DND-41 (cell line): ENCODE measurements around the gene TPGS2.

ENCODE experiments used
- ATAC-seq: fragments of 200-7000 bp; cut with Tn5 transposase; 3 replicates; pipeline ENCODE4 v1.9.1; 2021; ENCODE audit warnings: low read depth; ENCODE audit not compliant: insufficient read depth
- DNase-seq: peaks from one replicate; pipeline ENCODE4 v3.0.0-alpha.2; 2020
- H2AFZ ChIP-seq: 2 replicates; pipeline ENCODE4 v1.6.0; 2012; ENCODE audit warnings: low read depth, low read length
- H3K27ac ChIP-seq: 2 replicates; pipeline ENCODE4 v1.5.1; 2012; ENCODE audit warnings: low read length, inconsistent platforms
- H3K27me3 ChIP-seq: fragments of 200-600 bp; sonication (generic); 2 replicates; pipeline ENCODE4 v1.6.0; 2012; ENCODE audit warnings: low read length, mild to moderate bottlenecking, inconsistent platforms; ENCODE audit not compliant: insufficient read depth, poor library complexity
- H3K36me3 ChIP-seq: 2 replicates; pipeline ENCODE4 v1.5.1; 2012; ENCODE audit warnings: low read length, inconsistent platforms; ENCODE audit not compliant: insufficient read depth
- H3K4me1 ChIP-seq: 2 replicates; pipeline ENCODE4 v1.5.1; 2012; ENCODE audit warnings: mild to moderate bottlenecking, low read length; ENCODE audit not compliant: insufficient read depth
- H3K4me2 ChIP-seq: 2 replicates; pipeline ENCODE4 v1.6.0; 2012; ENCODE audit warnings: mild to moderate bottlenecking, moderate library complexity, low read length, inconsistent platforms; ENCODE audit not compliant: insufficient read depth
- H3K4me3 ChIP-seq, 2 experiments: fragments of 200-600 bp in 1 of 2; shearing (Covaris generic) in 1 of 2; 2 replicates each; pipeline ENCODE4 v1.5.1; 2012 to 2016; ENCODE audit warnings: inconsistent platforms in 2 of 2, low read length in 2 of 2, mild to moderate bottlenecking in 2 of 2, low read depth in 1 of 2, moderate library complexity in 1 of 2
- H3K79me2 ChIP-seq: 2 replicates; pipeline ENCODE4 v1.6.0; 2012; ENCODE audit warnings: low read length, inconsistent platforms; ENCODE audit not compliant: insufficient read depth
- H3K9ac ChIP-seq: 2 replicates; pipeline ENCODE4 v1.6.0; 2012; ENCODE audit warnings: low read depth, mild to moderate bottlenecking, inconsistent platforms, low read length, moderate library complexity
- H3K9me3 ChIP-seq: 2 replicates; pipeline ENCODE4 v1.5.1; 2012; ENCODE audit warnings: low read length, moderate library complexity, mild to moderate bottlenecking, inconsistent platforms; ENCODE audit not compliant: insufficient read depth, severe bottlenecking
- H4K20me1 ChIP-seq: 2 replicates; pipeline ENCODE4 v1.6.0; 2012; ENCODE audit warnings: low read length; ENCODE audit not compliant: insufficient read depth
- EZH2 ChIP-seq: IDR thresholded peaks from 3 replicates; pipeline ENCODE4 v1.6.1; 2012; ENCODE audit warnings: borderline replicate concordance, low read depth, mild to moderate bottlenecking, moderate library complexity, low read length, inconsistent platforms; ENCODE audit not compliant: severe bottlenecking
- TF ChIP-seq, protein P1 (sequence below): IDR thresholded peaks from 2 replicates; pipeline ENCODE4 v1.5.1; 2012; ENCODE audit warnings: borderline replicate concordance, low read length, moderate library complexity, mild to moderate bottlenecking; ENCODE audit not compliant: poor library complexity, severe bottlenecking; ENCODE audit errors: extremely low read depth

The TPGS2 gene

GRCh38 chr18:36833120-36833519 lies 4.3 kb upstream of the TPGS2 start:
- H3K27me3 ChIP-seq, result no peaks in the 10 kb centered on the region
- no peak overlapping the region for H3K4me3 ChIP-seq
- H3K9ac ChIP-seq, result no peak overlapping the region
- H3K36me3 ChIP-seq, result peaks cover 30% of the 10 kb centered on the region
- no peaks in the 10 kb centered on the region for H3K9me3 ChIP-seq
- TF ChIP-seq EZH2, result no peak
- TF ChIP-seq, protein P1, sequence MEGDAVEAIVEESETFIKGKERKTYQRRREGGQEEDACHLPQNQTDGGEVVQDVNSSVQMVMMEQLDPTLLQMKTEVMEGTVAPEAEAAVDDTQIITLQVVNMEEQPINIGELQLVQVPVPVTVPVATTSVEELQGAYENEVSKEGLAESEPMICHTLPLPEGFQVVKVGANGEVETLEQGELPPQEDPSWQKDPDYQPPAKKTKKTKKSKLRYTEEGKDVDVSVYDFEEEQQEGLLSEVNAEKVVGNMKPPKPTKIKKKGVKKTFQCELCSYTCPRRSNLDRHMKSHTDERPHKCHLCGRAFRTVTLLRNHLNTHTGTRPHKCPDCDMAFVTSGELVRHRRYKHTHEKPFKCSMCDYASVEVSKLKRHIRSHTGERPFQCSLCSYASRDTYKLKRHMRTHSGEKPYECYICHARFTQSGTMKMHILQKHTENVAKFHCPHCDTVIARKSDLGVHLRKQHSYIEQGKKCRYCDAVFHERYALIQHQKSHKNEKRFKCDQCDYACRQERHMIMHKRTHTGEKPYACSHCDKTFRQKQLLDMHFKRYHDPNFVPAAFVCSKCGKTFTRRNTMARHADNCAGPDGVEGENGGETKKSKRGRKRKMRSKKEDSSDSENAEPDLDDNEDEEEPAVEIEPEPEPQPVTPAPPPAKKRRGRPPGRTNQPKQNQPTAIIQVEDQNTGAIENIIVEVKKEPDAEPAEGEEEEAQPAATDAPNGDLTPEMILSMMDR, result no peak
- H3K79me2 ChIP-seq, result peaks cover 32% of the 10 kb centered on the region
- DNase-seq (no peak), ATAC-seq (no peak)
- no peak overlapping the region for H2AFZ ChIP-seq
- no peaks in the 10 kb centered on the region for H4K20me1 ChIP-seq
- peaks cover 25% of the 10 kb centered on the region for H3K4me1 ChIP-seq
- no peak overlapping the region for H3K4me2 ChIP-seq
- H3K27ac ChIP-seq, result no peak overlapping the region

- H3K79me2 ChIP-seq, result peaks cover 52% of the 10 kb centered on the region
- H3K36me3 ChIP-seq, result peaks cover 21% of the 10 kb centered on the region
- peak overlapping the region; percentile 91; the same call in 1 of the 2 replicates for H3K4me2 ChIP-seq
- H3K9me3 ChIP-seq, result no peaks in the 10 kb centered on the region
- H4K20me1 ChIP-seq, result no peaks in the 10 kb centered on the region
- no peak overlapping the region for H3K9ac ChIP-seq
- ATAC-seq (no peak), DNase-seq (no peak)
- no peak overlapping the region for H2AFZ ChIP-seq
- H3K27ac ChIP-seq, result no peak overlapping the region
- no peak overlapping the region for H3K4me3 ChIP-seq
- TF ChIP-seq EZH2, result no peak
- TF ChIP-seq, protein P1, result no peak
- H3K27me3 ChIP-seq, result no peaks in the 10 kb centered on the region
- H3K4me1 ChIP-seq, result peaks cover 41% of the 10 kb centered on the region
These were observed 2.3 kb upstream of the TPGS2 start for GRCh38 chr18:36831139-36831538.

- peaks cover 62% of the 10 kb centered on the region for H3K79me2 ChIP-seq
- no peaks in the 10 kb centered on the region for H4K20me1 ChIP-seq
- ATAC-seq, result no peak
- peaks cover 41% of the 10 kb centered on the region for H3K4me1 ChIP-seq
- H2AFZ ChIP-seq, result peak overlapping the region; percentile 97
- TF ChIP-seq, protein P1, result no peak
- TF ChIP-seq EZH2, result no peak
- no peaks in the 10 kb centered on the region for H3K27me3 ChIP-seq
- H3K27ac ChIP-seq, result peak overlapping the region; percentile 89
- H3K9me3 ChIP-seq, result no peaks in the 10 kb centered on the region
- peak overlapping the region; percentile 81 for H3K9ac ChIP-seq
- peaks cover 13% of the 10 kb centered on the region for H3K36me3 ChIP-seq
- H3K4me3 ChIP-seq, result peak overlapping the region; percentile 56 to 96; a peak in 3 of 4 replicates
- peak overlapping the region; percentile 91 for H3K4me2 ChIP-seq
- DNase-seq, result no peak
These were observed 1.3 kb upstream of the TPGS2 start for GRCh38 chr18:36830158-36830495.
